GM23338 (cell line): ENCODE data around the gene FMN1. TPM values are rescaled to one million over a fixed set of nuclear protein-coding genes. Genes with fewer than 3 reads are reported as not detected.

Experiments
- ATAC-seq: fragments of 200-7000 bp; cut with Tn5 transposase; 3 replicates; pipeline ENCODE4 v1.9.1; 2020
- DNase-seq: peaks from one replicate; pipeline ENCODE4 v3.0.0-alpha.2; 2015; ENCODE audit warnings: low spot score
- H2AFZ ChIP-seq: fragments of 200-600 bp; sonication (generic); 2 replicates; pipeline ENCODE4 v1.8.0; 2016; ENCODE audit warnings: antibody characterized with exemption, mild to moderate bottlenecking, moderate library complexity
- H3F3A ChIP-seq: fragments of 200-600 bp; sonication (generic); replicated peaks from 2 replicates; pipeline ENCODE4 v1.8.0; 2017; ENCODE audit warnings: antibody characterized with exemption, mixed run types, low read depth
- H3K27ac ChIP-seq: fragments of 200-600 bp; sonication (generic); 2 replicates; pipeline ENCODE4 v1.6.1; 2016; ENCODE audit warnings: low read depth
- H3K27me3 ChIP-seq: fragments of 200-600 bp; sonication (generic); 2 replicates; pipeline ENCODE4 v1.8.0; 2016; ENCODE audit warnings: mild to moderate bottlenecking, mixed run types, moderate library complexity; ENCODE audit not compliant: insufficient read depth
- H3K36me3 ChIP-seq: fragments of 200-600 bp; sonication (generic); 2 replicates; pipeline ENCODE4 v1.8.0; 2016; ENCODE audit warnings: mild to moderate bottlenecking; ENCODE audit not compliant: insufficient read depth
- H3K4me1 ChIP-seq: fragments of 200-600 bp; sonication (generic); 2 replicates; pipeline ENCODE4 v1.8.0; 2016; ENCODE audit warnings: mild to moderate bottlenecking, moderate library complexity; ENCODE audit not compliant: insufficient read depth
- H3K4me2 ChIP-seq: fragments of 200-600 bp; sonication (generic); 2 replicates; pipeline ENCODE4 v1.7.1; 2017; ENCODE audit warnings: mixed run types
- H3K4me3 ChIP-seq: fragments of 200-600 bp; sonication (generic); 2 replicates; pipeline ENCODE4 v1.6.1; 2016; ENCODE audit warnings: mixed run types
- H3K79me2 ChIP-seq: fragments of 200-600 bp; sonication (generic); replicated peaks from 2 replicates; pipeline ENCODE4 v1.8.0; 2017; ENCODE audit warnings: mild to moderate bottlenecking; ENCODE audit not compliant: insufficient read depth
- H3K9me2 ChIP-seq: fragments of 200-600 bp; sonication (generic); 2 replicates; pipeline ENCODE4 v1.8.0; 2017; ENCODE audit not compliant: insufficient read depth
- H4K20me1 ChIP-seq: fragments of 200-600 bp; sonication (generic); replicated peaks from 2 replicates; pipeline ENCODE4 v1.8.0; 2017; ENCODE audit warnings: mild to moderate bottlenecking; ENCODE audit not compliant: insufficient read depth
- H3K27ac Mint-ChIP-seq: 2 replicates; pipeline ENCODE4 v1.8.0; 2020; ENCODE audit warnings: inconsistent platforms, mild to moderate bottlenecking, moderate library complexity, mixed read lengths
- H3K27me3 Mint-ChIP-seq: 3 replicates; pipeline ENCODE4 v1.8.0; 2022; ENCODE audit warnings: low read depth, mild to moderate bottlenecking, moderate library complexity, mixed read lengths, inconsistent platforms; ENCODE audit not compliant: insufficient read depth, poor library complexity
- H3K36me3 Mint-ChIP-seq: 3 replicates; pipeline ENCODE4 v1.8.0; 2021; ENCODE audit warnings: low read depth, mild to moderate bottlenecking, inconsistent platforms, moderate library complexity, mixed read lengths
- H3K4me1 Mint-ChIP-seq: 3 replicates; pipeline ENCODE4 v1.8.0; 2020; ENCODE audit warnings: mild to moderate bottlenecking, inconsistent platforms, mixed read lengths
- H3K4me3 Mint-ChIP-seq: 3 replicates; pipeline ENCODE4 v1.8.0; 2021; ENCODE audit warnings: moderate library complexity, mild to moderate bottlenecking, inconsistent platforms, mixed read lengths
- H3K9me3 Mint-ChIP-seq: 3 replicates; pipeline ENCODE4 v1.8.0; 2020; ENCODE audit warnings: moderate library complexity, mild to moderate bottlenecking, inconsistent platforms, mixed read lengths
- ETS1 ChIP-seq: IDR thresholded peaks from 2 replicates; pipeline ENCODE4 v1.6.1; 2016; ENCODE audit warnings: antibody characterized with exemption
- EZH2phosphoT487 ChIP-seq: fragments of 200-600 bp; sonication (generic); IDR thresholded peaks from one replicate; pipeline ENCODE4 v1.8.1; 2018; ENCODE audit warnings: antibody characterized with exemption; ENCODE audit not compliant: unreplicated experiment
- JUNB ChIP-seq: IDR thresholded peaks from one replicate; pipeline ENCODE4 v1.6.1; 2016; ENCODE audit warnings: antibody characterized with exemption; ENCODE audit not compliant: unreplicated experiment
- NANOG ChIP-seq: IDR thresholded peaks from 2 replicates; pipeline ENCODE4 v1.6.1; 2016; ENCODE audit warnings: antibody characterized with exemption, borderline replicate concordance
- STAT1 ChIP-seq: IDR thresholded peaks from one replicate; pipeline ENCODE4 v1.6.1; 2016; ENCODE audit warnings: antibody characterized with exemption; ENCODE audit not compliant: unreplicated experiment
- ZNF114 ChIP-seq: fragments of 250-450 bp; sonication (Bioruptor Pico); IDR thresholded peaks from 2 replicates; pipeline ENCODE4 v1.5.0; 2020; ENCODE audit warnings: mild to moderate bottlenecking, moderate library complexity
- ZNF331 ChIP-seq: fragments of 250-450 bp; sonication (Bioruptor Pico); IDR thresholded peaks from 2 replicates; pipeline ENCODE4 v1.5.0; 2020; ENCODE audit warnings: low read depth, mild to moderate bottlenecking, moderate library complexity
- polyA plus RNA-seq: library from polyadenylated mRNA; unstranded; fragments of >200 nt; fragmentation: Nextera tagmentation; extraction: Ambion mirVana; gene quantifications from 2 replicates; pipeline ENCODE4 v1.2.1, GENCODE V29; 2016
- total RNA-seq: library from RNA; depleted of rRNA; stranded (reverse); fragments of >200 nt; shearing (Covaris generic); gene quantifications from 2 replicates; pipeline ENCODE4 v1.2.3, GENCODE V29; 2014
- TF ChIP-seq, protein P1 (sequence below), 2 experiments: fragments of 200-600 bp in 1 of 2; sonication (generic) in 1 of 2; conservative IDR thresholded peaks; 2 replicates each; pipeline versions ENCODE4 v1.5.1 to v1.6.1; 2016 to 2017; ENCODE audit warnings: antibody characterized with exemption in 2 of 2, low read depth in 2 of 2, mild to moderate bottlenecking in 2 of 2, moderate library complexity in 1 of 2
- TF ChIP-seq, protein P2 (sequence below): IDR thresholded peaks from one replicate; pipeline ENCODE4 v1.6.1; 2018; ENCODE audit warnings: antibody characterized with exemption; ENCODE audit not compliant: unreplicated experiment

Gene FMN1
- total and polyA plus RNA-seq, 2 experiments from 2014 or later, result 1.2 to 1.6 TPM

GRCh38 chr15:33093222-33093621 lies 101.3 kb downstream of the FMN1 start (continued):
- TF ChIP-seq, protein P1, sequence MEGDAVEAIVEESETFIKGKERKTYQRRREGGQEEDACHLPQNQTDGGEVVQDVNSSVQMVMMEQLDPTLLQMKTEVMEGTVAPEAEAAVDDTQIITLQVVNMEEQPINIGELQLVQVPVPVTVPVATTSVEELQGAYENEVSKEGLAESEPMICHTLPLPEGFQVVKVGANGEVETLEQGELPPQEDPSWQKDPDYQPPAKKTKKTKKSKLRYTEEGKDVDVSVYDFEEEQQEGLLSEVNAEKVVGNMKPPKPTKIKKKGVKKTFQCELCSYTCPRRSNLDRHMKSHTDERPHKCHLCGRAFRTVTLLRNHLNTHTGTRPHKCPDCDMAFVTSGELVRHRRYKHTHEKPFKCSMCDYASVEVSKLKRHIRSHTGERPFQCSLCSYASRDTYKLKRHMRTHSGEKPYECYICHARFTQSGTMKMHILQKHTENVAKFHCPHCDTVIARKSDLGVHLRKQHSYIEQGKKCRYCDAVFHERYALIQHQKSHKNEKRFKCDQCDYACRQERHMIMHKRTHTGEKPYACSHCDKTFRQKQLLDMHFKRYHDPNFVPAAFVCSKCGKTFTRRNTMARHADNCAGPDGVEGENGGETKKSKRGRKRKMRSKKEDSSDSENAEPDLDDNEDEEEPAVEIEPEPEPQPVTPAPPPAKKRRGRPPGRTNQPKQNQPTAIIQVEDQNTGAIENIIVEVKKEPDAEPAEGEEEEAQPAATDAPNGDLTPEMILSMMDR (conservative IDR thresholded peaks at IDR 0.05; ENCODE audit: low read depth in 2 of 2), result no peak
- TF ChIP-seq STAT1 (no peak), JUNB (no peak)

GRCh38 chr15:33091983-33092693 lies 102.4 kb downstream of the FMN1 start:
- Mint-ChIP-seq H3K9me3 (no peaks in the 10 kb centered on the region), H3K4me1 (peaks cover 9% of the 10 kb centered on the region; the same call in 2 of the 3 replicates), H3K27ac (no peak overlapping the region), H3K27me3 (peaks cover 2% of the 10 kb centered on the region), H3K4me3 (no peak overlapping the region), H3K36me3 (no peaks in the 10 kb centered on the region)
- Histone ChIP-seq H3K4me1 (no peaks in the 10 kb centered on the region), H3F3A (no peaks in the 10 kb centered on the region), H3K27me3 (no peaks in the 10 kb centered on the region), H3K4me2 (no peak overlapping the region), H3K4me3 (no peak overlapping the region), H3K27ac (no peak overlapping the region), H4K20me1 (no peaks in the 10 kb centered on the region), H2AFZ (no peak overlapping the region; the same call in 1 of the 2 replicates), H3K36me3 (no peaks in the 10 kb centered on the region), H3K79me2 (no peaks in the 10 kb centered on the region), H3K9me2 (no peaks in the 10 kb centered on the region)
- DNase-seq (no peak), ATAC-seq (no peak)
- TF ChIP-seq ZNF331 (no peak), NANOG (no peak), ETS1 (no peak), EZH2phosphoT487 (no peak), ZNF114 (CRISPR knock-in tag) (no peak)
- TF ChIP-seq, protein P2, sequence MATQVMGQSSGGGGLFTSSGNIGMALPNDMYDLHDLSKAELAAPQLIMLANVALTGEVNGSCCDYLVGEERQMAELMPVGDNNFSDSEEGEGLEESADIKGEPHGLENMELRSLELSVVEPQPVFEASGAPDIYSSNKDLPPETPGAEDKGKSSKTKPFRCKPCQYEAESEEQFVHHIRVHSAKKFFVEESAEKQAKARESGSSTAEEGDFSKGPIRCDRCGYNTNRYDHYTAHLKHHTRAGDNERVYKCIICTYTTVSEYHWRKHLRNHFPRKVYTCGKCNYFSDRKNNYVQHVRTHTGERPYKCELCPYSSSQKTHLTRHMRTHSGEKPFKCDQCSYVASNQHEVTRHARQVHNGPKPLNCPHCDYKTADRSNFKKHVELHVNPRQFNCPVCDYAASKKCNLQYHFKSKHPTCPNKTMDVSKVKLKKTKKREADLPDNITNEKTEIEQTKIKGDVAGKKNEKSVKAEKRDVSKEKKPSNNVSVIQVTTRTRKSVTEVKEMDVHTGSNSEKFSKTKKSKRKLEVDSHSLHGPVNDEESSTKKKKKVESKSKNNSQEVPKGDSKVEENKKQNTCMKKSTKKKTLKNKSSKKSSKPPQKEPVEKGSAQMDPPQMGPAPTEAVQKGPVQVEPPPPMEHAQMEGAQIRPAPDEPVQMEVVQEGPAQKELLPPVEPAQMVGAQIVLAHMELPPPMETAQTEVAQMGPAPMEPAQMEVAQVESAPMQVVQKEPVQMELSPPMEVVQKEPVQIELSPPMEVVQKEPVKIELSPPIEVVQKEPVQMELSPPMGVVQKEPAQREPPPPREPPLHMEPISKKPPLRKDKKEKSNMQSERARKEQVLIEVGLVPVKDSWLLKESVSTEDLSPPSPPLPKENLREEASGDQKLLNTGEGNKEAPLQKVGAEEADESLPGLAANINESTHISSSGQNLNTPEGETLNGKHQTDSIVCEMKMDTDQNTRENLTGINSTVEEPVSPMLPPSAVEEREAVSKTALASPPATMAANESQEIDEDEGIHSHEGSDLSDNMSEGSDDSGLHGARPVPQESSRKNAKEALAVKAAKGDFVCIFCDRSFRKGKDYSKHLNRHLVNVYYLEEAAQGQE, result no peak
- TF ChIP-seq, protein P1 (conservative IDR thresholded peaks at IDR 0.05; ENCODE audit: low read depth in 2 of 2), result no peak
